Transverse colon (tissue), 4 donors: ENCODE data around the gene ADK.

Experiments
- POLR2A ChIP-seq: fragments of 450-650 bp; IDR thresholded peaks from one replicate; pipeline ENCODE4 v1.6.1; 2016; ENCODE audit warnings: antibody characterized with exemption, mild to moderate bottlenecking, moderate library complexity
- POLR2AphosphoS5 ChIP-seq, 3 donors: sonication (generic); formaldehyde crosslinking; IDR thresholded peaks; one replicate each; pipeline ENCODE4 v1.6.1; 2016; ENCODE audit warnings: antibody characterized with exemption in 3 of 3
- TF ChIP-seq, protein P1 (sequence below), 5 experiments: fragments of 200-600 bp in 3 of 5; fragments of 450-650 bp in 2 of 5; sonication (generic) in 3 of 5; IDR thresholded peaks; 1 replicate in 2 of 5; 2 replicates in 3 of 5; pipeline ENCODE4 v1.5.1; 2016 to 2017; ENCODE audit warnings: antibody characterized with exemption in 5 of 5, inconsistent platforms in 3 of 5, mild to moderate bottlenecking in 2 of 5, moderate library complexity in 1 of 5

DNA sequence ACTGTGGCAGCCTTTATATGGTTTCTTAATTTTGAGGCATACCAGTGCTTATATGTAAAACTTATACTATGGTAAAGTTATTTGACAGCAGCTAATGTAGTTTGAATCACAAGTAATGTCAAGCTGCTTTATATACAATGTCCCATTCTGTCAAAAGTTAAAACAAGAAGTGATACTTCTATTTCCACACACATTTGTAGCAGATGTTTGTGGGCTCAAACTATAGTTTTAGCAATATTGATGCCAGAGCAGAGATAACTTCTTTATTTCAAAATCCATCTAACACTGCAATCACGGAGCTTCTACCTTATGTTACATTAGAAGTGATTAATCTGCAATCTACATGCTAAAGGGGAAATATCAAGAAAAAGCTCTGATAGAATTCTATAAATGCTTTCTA, 149.6 kb downstream of the ADK start:
- TF ChIP-seq, protein P1, sequence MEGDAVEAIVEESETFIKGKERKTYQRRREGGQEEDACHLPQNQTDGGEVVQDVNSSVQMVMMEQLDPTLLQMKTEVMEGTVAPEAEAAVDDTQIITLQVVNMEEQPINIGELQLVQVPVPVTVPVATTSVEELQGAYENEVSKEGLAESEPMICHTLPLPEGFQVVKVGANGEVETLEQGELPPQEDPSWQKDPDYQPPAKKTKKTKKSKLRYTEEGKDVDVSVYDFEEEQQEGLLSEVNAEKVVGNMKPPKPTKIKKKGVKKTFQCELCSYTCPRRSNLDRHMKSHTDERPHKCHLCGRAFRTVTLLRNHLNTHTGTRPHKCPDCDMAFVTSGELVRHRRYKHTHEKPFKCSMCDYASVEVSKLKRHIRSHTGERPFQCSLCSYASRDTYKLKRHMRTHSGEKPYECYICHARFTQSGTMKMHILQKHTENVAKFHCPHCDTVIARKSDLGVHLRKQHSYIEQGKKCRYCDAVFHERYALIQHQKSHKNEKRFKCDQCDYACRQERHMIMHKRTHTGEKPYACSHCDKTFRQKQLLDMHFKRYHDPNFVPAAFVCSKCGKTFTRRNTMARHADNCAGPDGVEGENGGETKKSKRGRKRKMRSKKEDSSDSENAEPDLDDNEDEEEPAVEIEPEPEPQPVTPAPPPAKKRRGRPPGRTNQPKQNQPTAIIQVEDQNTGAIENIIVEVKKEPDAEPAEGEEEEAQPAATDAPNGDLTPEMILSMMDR (IDR thresholded peaks at IDR 0.05), result no peak
- TF ChIP-seq POLR2A (no peak), POLR2AphosphoS5 (IDR thresholded peaks at IDR 0.05) (no peak)
